Bronchial epithelial cell (primary cell): ENCODE measurements around the gene LAMA2. TPM values are rescaled to one million over a fixed set of nuclear protein-coding genes. Genes with fewer than 3 reads are reported as not detected.

Experiments
- DNase-seq: peaks from one replicate; pipeline ENCODE4 v3.0.0-alpha.2; 2010; ENCODE audit warnings: low read depth
- FAIRE-seq: peaks from 2 replicates; lab custom pipeline; 2011; peaks lifted over from hg19 to GRCh38; lab: Jason Lieb, UNC
- H3K27me3 ChIP-seq: 2 replicates; pipeline ENCODE4 v1.5.1; 2011; ENCODE audit warnings: low read length; ENCODE audit not compliant: control insufficient read depth, insufficient read depth
- H3K36me3 ChIP-seq: 2 replicates; pipeline ENCODE4 v1.5.1; 2011; ENCODE audit warnings: low read length; ENCODE audit not compliant: control insufficient read depth, insufficient read depth
- H3K4me3 ChIP-seq: 2 replicates; pipeline ENCODE4 v1.5.1; 2011; ENCODE audit warnings: mild to moderate bottlenecking, low read depth, low read length, control low read depth
- CTCF ChIP-seq: IDR thresholded peaks from 2 replicates; pipeline ENCODE4 v1.5.1; 2011; ENCODE audit warnings: mild to moderate bottlenecking, moderate library complexity, low read length, control low read depth, inconsistent platforms; ENCODE audit not compliant: insufficient read depth, severe bottlenecking
- total RNA-seq: library from RNA; depleted of rRNA; stranded (reverse); fragments of >200 nt; gene quantifications from 2 replicates; pipeline ENCODE4 v1.2.1, GENCODE V29; 2014

LAMA2 gene
- total RNA-seq, 1 donor from 2014 or later = 2.6 TPM

GRCh38 chr6:129344379-129344778 is 461.4 kb downstream of the LAMA2 start:
- no peaks in the 10 kb centered on the region for H3K27me3 ChIP-seq
- TF ChIP-seq CTCF = no peak
- DNase-seq = no peak
- H3K36me3 ChIP-seq = no peaks in the 10 kb centered on the region
- FAIRE-seq = no peak
- H3K4me3 ChIP-seq = no peak overlapping the region

- FAIRE-seq (no peak), DNase-seq (peak; percentile 90)
- Histone ChIP-seq H3K36me3 (no peaks in the 10 kb centered on the region), H3K27me3 (no peaks in the 10 kb centered on the region), H3K4me3 (no peak overlapping the region)
- TF ChIP-seq CTCF = no peak
These were observed 463.0 kb downstream of the LAMA2 start for GRCh38 chr6:129345890-129346289.

- no peaks in the 10 kb centered on the region for H3K36me3 ChIP-seq
- no peaks in the 10 kb centered on the region for H3K27me3 ChIP-seq
- no peak for DNase-seq
- no peak for TF ChIP-seq CTCF
- H3K4me3 ChIP-seq = no peak overlapping the region
- FAIRE-seq = no peak
These were observed 464.0 kb downstream of the LAMA2 start for GRCh38 chr6:129346964-129347363.

GRCh38 chr6:129350278-129350677 is 467.3 kb downstream of the LAMA2 start:
- no peak overlapping the region for H3K4me3 ChIP-seq
- FAIRE-seq (no peak), DNase-seq (peak; percentile 5)
- no peak for TF ChIP-seq CTCF
- no peaks in the 10 kb centered on the region for H3K27me3 ChIP-seq
- no peaks in the 10 kb centered on the region for H3K36me3 ChIP-seq

- no peak overlapping the region for H3K4me3 ChIP-seq
- DNase-seq (no peak), FAIRE-seq (no peak)
- H3K27me3 ChIP-seq = no peaks in the 10 kb centered on the region
- no peaks in the 10 kb centered on the region for H3K36me3 ChIP-seq
- no peak for TF ChIP-seq CTCF
These were observed 468.9 kb downstream of the LAMA2 start for GRCh38 chr6:129351807-129352206.

- DNase-seq = peak; percentile 61
- TF ChIP-seq CTCF = no peak
- H3K27me3 ChIP-seq = no peaks in the 10 kb centered on the region
- peak; percentile 50 for FAIRE-seq
- no peak overlapping the region for H3K4me3 ChIP-seq
- no peaks in the 10 kb centered on the region for H3K36me3 ChIP-seq
These were observed 470.1 kb downstream of the LAMA2 start for GRCh38 chr6:129353067-129353466.
